Measurements from ENCODE around the gene INPP5D. TPM values are rescaled to one million over a fixed set of nuclear protein-coding genes. Genes with fewer than 3 reads are reported as not detected.
A peak's percentile ranks its signal among the peaks of the same experiment; 100 is the strongest.

The INPP5D gene
- total and polyA plus RNA-seq, 3 experiments from 2014 or later: 49.3 to 146 (median 51.0) TPM

- Histone ChIP-seq H3K4me1 (ENCODE audit: insufficient read depth, low read length) (peaks cover 46% of the 10 kb centered on the region), H3K27me3 (ENCODE audit: insufficient read depth, low read length, poor library complexity, severe bottlenecking) (no peaks in the 10 kb centered on the region)
- peak overlapping the region in 5 of 8 donors; percentile 7 to 45 (median 20) for H3K27ac Mint-ChIP-seq
These were observed 185.3 kb downstream of the INPP5D start for GRCh38 chr2:233245406-233245805.

GRCh38 chr2:233247116-233247515, 187.0 kb downstream of the INPP5D start:
- no peaks in the 10 kb centered on the region for H3K27me3 ChIP-seq (ENCODE audit: insufficient read depth, low read length, poor library complexity, severe bottlenecking)
- no peak for DNase-seq
- POLR2A ChIA-PET: interaction anchor here (0.6 kb wide), 1 partner anchor 169 kb away, joined by 3 read pairs; no protein-coding TSS in a partner anchor
- H3K4me1 ChIP-seq (ENCODE audit: insufficient read depth, low read length): peaks cover 42% of the 10 kb centered on the region
- H3K36me3 ChIP-seq (ENCODE audit: insufficient read depth, low read length): no peaks in the 10 kb centered on the region
- peaks cover 0 to 2% of the 10 kb centered on the region in 2 donors for H3K27me3 Mint-ChIP-seq
- peak overlapping the region; percentile 53 to 95 (median 78) for H3K27ac Mint-ChIP-seq
- CTCF ChIA-PET: no interaction called here
- H3K4me3 ChIP-seq (ENCODE audit: low read length): no peak overlapping the region
- no peaks in the 10 kb centered on the region for H3K9me3 ChIP-seq (ENCODE audit: low read length)
- no peaks in the 10 kb centered on the region for H3K9me3 Mint-ChIP-seq
- no peak overlapping the region for H3K27ac ChIP-seq (ENCODE audit: low read depth, low read length)
- H3K36me3 Mint-ChIP-seq: peaks cover 0 to 6% (median 0%) of the 10 kb centered on the region in 3 donors
- no peak overlapping the region for H3K4me3 Mint-ChIP-seq
- H3K4me1 Mint-ChIP-seq: peaks cover 39 to 60% (median 54%) of the 10 kb centered on the region in 3 donors

More at GRCh38 chr2:233245406-233245805, 185.3 kb downstream of the INPP5D start:
- Mint-ChIP-seq H3K4me1 (peaks cover 45 to 62% (median 60%) of the 10 kb centered on the region in 3 donors), H3K9me3 (no peaks in the 10 kb centered on the region), H3K36me3 (no peaks in the 10 kb centered on the region), H3K4me3 (no peak overlapping the region), H3K27me3 (no peaks in the 10 kb centered on the region)
- Histone ChIP-seq H3K4me3 (ENCODE audit: low read length) (no peak overlapping the region), H3K27ac (ENCODE audit: low read depth, low read length) (no peak overlapping the region), H3K9me3 (ENCODE audit: low read length) (no peaks in the 10 kb centered on the region), H3K36me3 (ENCODE audit: insufficient read depth, low read length) (no peaks in the 10 kb centered on the region)
- DNase-seq: no peak
- POLR2A ChIA-PET: no interaction called here
- CTCF ChIA-PET: no interaction called here

GRCh38 chr2:233247744-233248143, 187.6 kb downstream of the INPP5D start:
- H3K4me1 Mint-ChIP-seq: peaks cover 38 to 61% (median 52%) of the 10 kb centered on the region in 3 donors
- H3K36me3 Mint-ChIP-seq: peaks cover 0 to 10% (median under 1%) of the 10 kb centered on the region in 3 donors
- ChIA-PET POLR2A (no interaction called here), CTCF (no interaction called here)
- peak in 4 of 5 donors; percentile 13 to 65 (median 28) for DNase-seq
- no peaks in the 10 kb centered on the region for H3K36me3 ChIP-seq (ENCODE audit: insufficient read depth, low read length)
- H3K4me1 ChIP-seq (ENCODE audit: insufficient read depth, low read length): peaks cover 42% of the 10 kb centered on the region
- no peak overlapping the region for H3K4me3 ChIP-seq (ENCODE audit: low read length)
- no peak overlapping the region for H3K27ac ChIP-seq (ENCODE audit: low read depth, low read length)
- peak overlapping the region in 2 of 7 donors; percentile 22 to 46 for H3K4me3 Mint-ChIP-seq
- no peaks in the 10 kb centered on the region for H3K27me3 ChIP-seq (ENCODE audit: insufficient read depth, low read length, poor library complexity, severe bottlenecking)
- H3K27me3 Mint-ChIP-seq: peaks cover 0 to 2% of the 10 kb centered on the region in 2 donors
- peak overlapping the region; percentile 20 to 95 (median 78) for H3K27ac Mint-ChIP-seq
- no peaks in the 10 kb centered on the region for H3K9me3 Mint-ChIP-seq
- no peaks in the 10 kb centered on the region for H3K9me3 ChIP-seq (ENCODE audit: low read length)

GRCh38 chr2:233248999-233249398, 188.9 kb downstream of the INPP5D start:
- peak overlapping the region; percentile 25 to 97 (median 82) for H3K27ac Mint-ChIP-seq
- ChIA-PET CTCF (interaction anchor here (3.1 kb wide), 1 partner anchor 8 kb away, joined by 26 read pairs; no protein-coding TSS in a partner anchor), POLR2A (interaction anchor here (0.6 kb wide), 1 partner anchor 171 kb away, joined by 10 read pairs; no protein-coding TSS in a partner anchor)
- no peaks in the 10 kb centered on the region for H3K27me3 ChIP-seq (ENCODE audit: insufficient read depth, low read length, poor library complexity, severe bottlenecking)
- H3K27me3 Mint-ChIP-seq: peaks cover 0 to 2% of the 10 kb centered on the region in 2 donors
- H3K4me1 ChIP-seq (ENCODE audit: insufficient read depth, low read length): peaks cover 55% of the 10 kb centered on the region
- H3K4me1 Mint-ChIP-seq: peaks cover 43 to 67% (median 57%) of the 10 kb centered on the region in 3 donors
- H3K36me3 ChIP-seq (ENCODE audit: insufficient read depth, low read length): no peaks in the 10 kb centered on the region
- peaks cover 0 to 20% (median 1%) of the 10 kb centered on the region in 3 donors for H3K36me3 Mint-ChIP-seq
- no peak overlapping the region for H3K27ac ChIP-seq (ENCODE audit: low read depth, low read length)
- no peaks in the 10 kb centered on the region for H3K9me3 ChIP-seq (ENCODE audit: low read length)
- H3K4me3 ChIP-seq (ENCODE audit: low read length): no peak overlapping the region
- H3K4me3 Mint-ChIP-seq: peak overlapping the region in 6 of 7 donors; percentile 14 to 57 (median 28)
- no peaks in the 10 kb centered on the region for H3K9me3 Mint-ChIP-seq
- no peak for DNase-seq

GRCh38 chr2:233250568-233250967, 190.4 kb downstream of the INPP5D start:
- no peaks in the 10 kb centered on the region for H3K9me3 Mint-ChIP-seq
- peak overlapping the region; percentile 29 to 96 (median 92) for H3K4me3 Mint-ChIP-seq
- H3K4me3 ChIP-seq (ENCODE audit: low read length): peak overlapping the region; percentile 59
- H3K27me3 Mint-ChIP-seq: peaks cover 0 to 2% of the 10 kb centered on the region in 2 donors
- peaks cover 0 to 31% (median 7%) of the 10 kb centered on the region in 3 donors for H3K36me3 Mint-ChIP-seq
- no peaks in the 10 kb centered on the region for H3K36me3 ChIP-seq (ENCODE audit: insufficient read depth, low read length)
- H3K27me3 ChIP-seq (ENCODE audit: insufficient read depth, low read length, poor library complexity, severe bottlenecking): no peaks in the 10 kb centered on the region
- H3K4me1 ChIP-seq (ENCODE audit: insufficient read depth, low read length): peaks cover 69% of the 10 kb centered on the region
- peak overlapping the region; percentile 86 to 99 (median 98) for H3K27ac Mint-ChIP-seq
- H3K4me1 Mint-ChIP-seq: peaks cover 54 to 73% (median 71%) of the 10 kb centered on the region in 3 donors
- ChIA-PET CTCF (interaction anchor here (0.8 to 3.3 kb wide), 25 partner anchors 10 to 398 kb away, joined by 3 to 26 read pairs (median 4); no protein-coding TSS in a partner anchor), POLR2A (interaction anchor here (1.5 to 3.5 kb wide), 2 partner anchors 17 to 190 kb away, joined by 5 to 34 read pairs; partner anchors contain the start of gene INPP5D)
- DNase-seq: no peak
- peak overlapping the region; percentile 78 for H3K27ac ChIP-seq (ENCODE audit: low read depth, low read length)
- H3K9me3 ChIP-seq (ENCODE audit: low read length): no peaks in the 10 kb centered on the region

- Histone ChIP-seq H3K36me3 (ENCODE audit: insufficient read depth, low read length) (no peaks in the 10 kb centered on the region), H3K4me1 (ENCODE audit: insufficient read depth, low read length) (peaks cover 73% of the 10 kb centered on the region), H3K27me3 (ENCODE audit: insufficient read depth, low read length, poor library complexity, severe bottlenecking) (no peaks in the 10 kb centered on the region), H3K27ac (ENCODE audit: low read depth, low read length) (peak overlapping the region; percentile 78), H3K9me3 (ENCODE audit: low read length) (no peaks in the 10 kb centered on the region), H3K4me3 (ENCODE audit: low read length) (peak overlapping the region; percentile 59)
- Mint-ChIP-seq H3K4me3 (peak overlapping the region; percentile 90 to 96 (median 93)), H3K9me3 (no peaks in the 10 kb centered on the region), H3K27me3 (peaks cover 0 to 2% of the 10 kb centered on the region in 2 donors), H3K36me3 (peaks cover 0 to 35% (median 10%) of the 10 kb centered on the region in 3 donors), H3K27ac (peak overlapping the region; percentile 86 to 99 (median 98)), H3K4me1 (peaks cover 58 to 77% (median 75%) of the 10 kb centered on the region in 3 donors)
- CTCF ChIA-PET: interaction anchor here (0.6 to 3.3 kb wide), 29 partner anchors 10 to 398 kb away, joined by 3 to 26 read pairs (median 4); no protein-coding TSS in a partner anchor
- POLR2A ChIA-PET: interaction anchor here (1.2 to 3.5 kb wide), 4 partner anchors 10 to 190 kb away, joined by 3 to 34 read pairs (median 5); partner anchors contain the start of gene INPP5D
- no peak for DNase-seq
These were observed 190.8 kb downstream of the INPP5D start for GRCh38 chr2:233250985-233251305.

- Histone ChIP-seq H3K36me3 (ENCODE audit: insufficient read depth, low read length) (no peaks in the 10 kb centered on the region), H3K27ac (ENCODE audit: low read depth, low read length) (peak within 1 kb of the TSS; percentile 78), H3K4me1 (ENCODE audit: insufficient read depth, low read length) (peaks cover 78% of the 10 kb centered on the region), H3K9me3 (ENCODE audit: low read length) (no peaks in the 10 kb centered on the region), H3K4me3 (ENCODE audit: low read length) (peak within 1 kb of the TSS; percentile 94), H3K27me3 (ENCODE audit: insufficient read depth, low read length, poor library complexity, severe bottlenecking) (no peaks in the 10 kb centered on the region)
- H3K9me3 Mint-ChIP-seq: no peaks in the 10 kb centered on the region
- H3K36me3 Mint-ChIP-seq: peaks cover 0 to 40% (median 13%) of the 10 kb centered on the region in 3 donors
- H3K27ac Mint-ChIP-seq: peak within 1 kb of the TSS; percentile 86 to 99 (median 98)
- ChIA-PET POLR2A (interaction anchor here (1.2 to 3.5 kb wide), 4 partner anchors 9 to 191 kb away, joined by 3 to 34 read pairs (median 5); partner anchors contain the start of gene INPP5D), CTCF (interaction anchor here (0.6 to 3.3 kb wide), 29 partner anchors 11 to 399 kb away, joined by 3 to 26 read pairs (median 3); no protein-coding TSS in a partner anchor)
- peak; percentile 94 to 96 (median 94) for DNase-seq
- H3K4me1 Mint-ChIP-seq: peaks cover 59 to 79% (median 75%) of the 10 kb centered on the region in 3 donors
- peaks cover 0 to 2% of the 10 kb centered on the region in 2 donors for H3K27me3 Mint-ChIP-seq
- peak within 1 kb of the TSS; percentile 90 to 96 (median 93) for H3K4me3 Mint-ChIP-seq
These were observed 191.4 kb downstream of the INPP5D start, which contains the start of gene ATG16L1 for GRCh38 chr2:233251306-233252116. Gene ATG16L1, plus strand, starts transcription at chr2:233251673. Its CDS starts 155 bp downstream, at chr2:233251828.
